Loucy (cell line): ENCODE measurements around the gene PHC3.

Experiments
- EZH2phosphoT487 ChIP-seq: fragments of 200-600 bp; IDR thresholded peaks from 2 replicates; pipeline ENCODE4 v1.6.1; 2018; ENCODE audit warnings: antibody characterized with exemption, mild to moderate bottlenecking, moderate library complexity, borderline replicate concordance
- TF ChIP-seq, protein P1 (sequence below): fragments of 200-600 bp; sonication (generic); conservative IDR thresholded peaks from 2 replicates; pipeline ENCODE4 v1.5.1; 2014; ENCODE audit warnings: mild to moderate bottlenecking, antibody characterized with exemption, low read length

DNA sequence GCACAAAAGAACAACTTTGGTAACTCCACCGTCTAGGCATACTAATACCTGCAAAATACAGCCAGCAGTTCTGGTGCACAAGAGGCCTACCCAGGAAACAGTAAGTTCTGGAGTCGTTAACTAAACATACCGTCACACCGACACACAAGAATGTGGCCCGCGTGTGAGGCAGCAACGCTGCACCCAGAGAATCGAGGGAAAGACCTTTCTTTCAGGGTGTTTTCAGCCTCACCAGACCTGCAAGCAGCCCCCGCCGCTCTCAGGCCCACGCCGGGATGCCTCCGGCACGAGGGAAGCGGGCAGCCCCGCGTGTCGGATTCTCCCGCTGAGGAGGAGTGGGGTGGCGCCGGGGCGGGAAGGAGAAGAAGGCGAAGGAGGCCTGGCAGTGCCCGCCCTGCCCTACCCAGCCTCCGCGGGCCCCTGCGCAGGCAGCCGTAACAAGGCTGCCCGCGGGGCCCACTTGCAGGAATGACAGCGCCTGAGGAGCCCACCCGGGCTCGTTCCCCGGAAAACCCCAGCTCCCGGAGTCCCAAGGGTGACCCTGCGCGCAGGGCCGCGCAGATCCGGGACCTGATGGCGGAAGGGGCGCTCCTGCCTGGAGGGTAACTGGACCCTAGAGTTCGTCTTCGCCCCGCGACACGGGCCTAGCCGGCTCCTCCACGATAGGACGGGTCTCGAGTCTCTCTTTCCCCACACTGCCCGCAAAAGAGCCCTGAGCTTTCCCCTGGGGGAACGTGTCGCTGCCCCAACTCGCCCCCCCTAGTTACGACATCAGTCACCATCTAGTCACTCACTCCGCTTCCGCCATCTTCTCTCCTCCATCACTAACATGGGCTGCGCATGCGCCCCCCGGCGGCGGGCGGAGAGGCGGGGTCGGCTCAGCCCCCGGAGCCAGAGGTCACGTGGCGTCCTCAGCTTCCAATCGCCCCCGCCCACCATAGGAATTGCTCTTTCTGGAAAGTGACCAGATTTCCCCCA, at the start of gene PHC3:
- TF ChIP-seq, protein P1, sequence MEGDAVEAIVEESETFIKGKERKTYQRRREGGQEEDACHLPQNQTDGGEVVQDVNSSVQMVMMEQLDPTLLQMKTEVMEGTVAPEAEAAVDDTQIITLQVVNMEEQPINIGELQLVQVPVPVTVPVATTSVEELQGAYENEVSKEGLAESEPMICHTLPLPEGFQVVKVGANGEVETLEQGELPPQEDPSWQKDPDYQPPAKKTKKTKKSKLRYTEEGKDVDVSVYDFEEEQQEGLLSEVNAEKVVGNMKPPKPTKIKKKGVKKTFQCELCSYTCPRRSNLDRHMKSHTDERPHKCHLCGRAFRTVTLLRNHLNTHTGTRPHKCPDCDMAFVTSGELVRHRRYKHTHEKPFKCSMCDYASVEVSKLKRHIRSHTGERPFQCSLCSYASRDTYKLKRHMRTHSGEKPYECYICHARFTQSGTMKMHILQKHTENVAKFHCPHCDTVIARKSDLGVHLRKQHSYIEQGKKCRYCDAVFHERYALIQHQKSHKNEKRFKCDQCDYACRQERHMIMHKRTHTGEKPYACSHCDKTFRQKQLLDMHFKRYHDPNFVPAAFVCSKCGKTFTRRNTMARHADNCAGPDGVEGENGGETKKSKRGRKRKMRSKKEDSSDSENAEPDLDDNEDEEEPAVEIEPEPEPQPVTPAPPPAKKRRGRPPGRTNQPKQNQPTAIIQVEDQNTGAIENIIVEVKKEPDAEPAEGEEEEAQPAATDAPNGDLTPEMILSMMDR: no peak
- no peak for TF ChIP-seq EZH2phosphoT487
